HL-60/S4 treated with retinoic acid at 250 ng/mL for 4 days and 3 days (cell line): ENCODE results near the gene LCMT2.

Source experiments
- in situ Hi-C: fragments of 300-500 bp; cut with MboI; formaldehyde crosslinking; loops from 2 replicates; pipeline ENCODE4 v1.7.0; 2022; ENCODE audit warnings: low sequenced_read_pairs

LCMT2 gene

DNA sequence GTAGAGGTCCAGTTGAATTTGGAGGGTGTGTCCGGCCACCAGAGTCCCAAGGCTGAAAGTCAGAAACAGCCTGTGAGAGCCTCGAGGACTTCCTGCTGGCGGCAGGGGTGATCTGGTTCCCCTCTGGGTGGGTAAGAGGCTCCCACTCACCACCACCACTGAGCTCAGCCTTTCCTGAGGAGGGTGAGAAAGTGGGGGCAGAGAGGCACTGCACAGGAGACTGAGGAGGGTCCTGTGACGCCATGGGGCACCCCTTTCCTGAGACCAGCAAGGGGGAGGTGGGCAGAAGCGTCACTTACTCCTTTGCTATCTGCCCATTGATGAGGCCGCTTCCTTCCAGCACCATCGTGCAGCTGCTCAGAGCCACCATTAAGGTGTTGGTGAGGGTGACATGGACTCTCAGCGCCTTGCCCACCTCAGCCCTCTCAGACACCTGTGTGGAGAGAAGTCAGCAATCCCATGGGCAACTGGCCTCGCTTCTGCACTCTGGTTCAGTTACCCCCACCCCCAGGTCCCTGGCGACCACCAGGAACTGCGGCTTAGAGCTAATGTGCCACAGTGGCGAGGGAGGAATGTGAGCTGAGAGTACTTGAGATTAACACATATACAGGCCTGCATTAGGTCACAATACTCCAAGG is 53.7 kb downstream of the LCMT2 start:
- in situ Hi-C loops: no loop called here

DNA sequence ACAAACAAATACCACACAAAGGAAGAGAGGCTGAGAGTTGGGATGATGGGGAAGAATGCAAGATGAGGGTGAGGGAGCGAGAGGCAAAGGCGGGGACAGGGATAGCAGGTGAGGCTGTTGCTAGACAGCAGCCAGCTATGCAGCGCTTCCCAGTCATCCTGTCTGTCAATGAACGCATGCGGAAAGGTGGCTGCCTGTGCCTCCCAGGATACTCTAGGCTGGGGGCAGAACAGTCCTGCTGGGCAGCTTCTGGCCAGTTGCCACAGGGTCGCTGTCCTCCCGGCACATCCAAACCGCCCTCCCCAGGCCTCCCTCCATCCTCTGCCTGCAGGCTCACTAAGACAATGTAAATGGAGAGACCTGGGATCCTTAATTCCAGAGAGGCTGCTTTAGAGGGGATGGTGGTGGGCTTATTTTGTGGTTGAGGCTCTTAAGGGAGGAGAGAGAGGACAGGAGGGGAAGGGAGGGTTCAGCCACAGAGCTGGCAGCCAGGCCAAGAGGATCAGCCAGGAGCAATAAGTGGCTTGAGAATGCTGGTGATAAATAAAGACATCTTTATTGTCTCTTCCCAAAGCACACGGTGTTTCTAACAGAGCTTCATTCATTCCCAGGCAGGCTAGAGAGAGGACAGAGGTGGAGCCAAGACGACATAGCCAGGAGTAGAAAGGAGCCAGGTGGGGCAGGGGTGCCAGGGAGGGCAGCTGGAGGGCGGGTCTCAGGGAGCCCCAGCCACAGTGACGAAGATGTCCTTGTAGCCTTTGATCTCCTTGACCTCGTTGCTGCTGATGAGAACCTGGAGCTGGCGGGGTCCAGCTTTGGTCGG is 54.4 kb downstream of the LCMT2 start:
- in situ Hi-C loops: no loop called here

- in situ Hi-C loops: no loop called here
Observed at GRCh38 chr15:43274136-43274535, 56.2 kb downstream of the LCMT2 start.
